Progenitor cell of endocrine pancreas (in vitro differentiated cells): Measurements from ENCODE around the gene DYNLT2B. TPM values are rescaled to one million over a fixed set of nuclear protein-coding genes. Genes with fewer than 3 reads are reported as not detected.

Experiments
- DNase-seq: peaks from one replicate; pipeline ENCODE4 v3.0.0; 2021; ENCODE audit warnings: low spot score; ENCODE audit not compliant: unreplicated experiment
- H3K27ac Mint-ChIP-seq: 2 replicates; pipeline ENCODE4 v1.8.0; 2021; ENCODE audit warnings: mild to moderate bottlenecking, moderate library complexity, mixed read lengths
- H3K27me3 Mint-ChIP-seq: 2 replicates; pipeline ENCODE4 v1.8.0; 2021; ENCODE audit warnings: mixed read lengths
- H3K36me3 Mint-ChIP-seq: 2 replicates; pipeline ENCODE4 v1.8.0; 2022; ENCODE audit warnings: mixed read lengths; ENCODE audit not compliant: insufficient read depth
- H3K4me1 Mint-ChIP-seq: 2 replicates; pipeline ENCODE4 v1.8.0; 2021; ENCODE audit warnings: low read depth, mixed read lengths
- H3K4me3 Mint-ChIP-seq: 2 replicates; pipeline ENCODE4 v1.8.0; 2021; ENCODE audit warnings: low read depth, mild to moderate bottlenecking, moderate library complexity, mixed read lengths
- H3K9me3 Mint-ChIP-seq: 2 replicates; pipeline ENCODE4 v1.8.0; 2021; ENCODE audit warnings: low read depth, mixed read lengths
- total RNA-seq: library from RNA; stranded (reverse); gene quantifications from 2 replicates; pipeline ENCODE4 v1.2.1, GENCODE V29; 2021
- TF ChIP-seq, protein P1 (sequence below): fragments of 200-600 bp; sonication (generic); IDR thresholded peaks from one replicate; pipeline ENCODE4 v1.5.0; 2021; ENCODE audit warnings: antibody characterized with exemption, mild to moderate bottlenecking; ENCODE audit not compliant: unreplicated experiment

DYNLT2B gene
- total RNA-seq, 1 donor from 2014 or later, result 40.5 TPM

DNA sequence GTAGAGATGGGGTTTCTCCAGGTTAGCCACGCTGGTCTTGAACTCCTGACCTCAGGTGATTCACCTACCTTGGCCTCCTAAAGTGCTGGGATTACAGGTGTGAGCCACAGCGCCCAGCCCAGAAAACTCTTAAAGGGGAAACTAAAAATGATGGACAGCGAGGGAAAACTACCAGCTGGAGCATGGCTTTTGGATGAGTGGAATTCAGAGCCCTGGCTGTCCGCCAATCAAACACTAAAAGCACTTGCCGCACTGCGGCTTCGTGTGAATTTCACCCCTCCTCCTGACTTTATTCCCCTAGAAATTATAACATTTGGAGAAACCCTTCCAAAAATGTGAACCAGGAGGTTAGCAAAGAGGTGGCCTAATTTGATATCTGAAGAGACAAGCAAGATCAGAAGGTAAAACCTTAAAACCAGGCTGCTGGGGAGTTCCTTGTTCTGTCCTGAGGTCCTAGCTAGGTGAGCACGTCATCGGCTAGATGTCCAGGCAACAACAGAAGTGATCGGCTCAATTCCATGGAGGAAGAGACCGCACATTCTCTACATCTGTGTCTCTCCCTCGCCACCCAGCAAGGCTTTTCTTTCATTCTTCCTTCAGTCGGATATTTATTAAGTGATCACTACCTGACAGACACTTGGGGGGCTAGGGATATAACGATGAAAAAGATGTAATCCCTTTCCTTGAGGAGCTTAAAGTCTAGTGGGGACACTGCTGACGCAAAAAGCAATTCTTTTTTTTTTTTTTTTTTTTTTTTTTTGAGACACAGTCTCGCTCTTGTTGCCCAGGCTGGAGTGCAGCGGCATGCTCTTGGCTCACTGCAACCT is 18.5 kb upstream of the DYNLT2B start:
- Mint-ChIP-seq H3K4me3 (no peak overlapping the region), H3K4me1 (no peaks in the 10 kb centered on the region), H3K27me3 (peaks cover 3% of the 10 kb centered on the region), H3K27ac (no peak overlapping the region), H3K9me3 (no peaks in the 10 kb centered on the region), H3K36me3 (no peaks in the 10 kb centered on the region)
- TF ChIP-seq, protein P1, sequence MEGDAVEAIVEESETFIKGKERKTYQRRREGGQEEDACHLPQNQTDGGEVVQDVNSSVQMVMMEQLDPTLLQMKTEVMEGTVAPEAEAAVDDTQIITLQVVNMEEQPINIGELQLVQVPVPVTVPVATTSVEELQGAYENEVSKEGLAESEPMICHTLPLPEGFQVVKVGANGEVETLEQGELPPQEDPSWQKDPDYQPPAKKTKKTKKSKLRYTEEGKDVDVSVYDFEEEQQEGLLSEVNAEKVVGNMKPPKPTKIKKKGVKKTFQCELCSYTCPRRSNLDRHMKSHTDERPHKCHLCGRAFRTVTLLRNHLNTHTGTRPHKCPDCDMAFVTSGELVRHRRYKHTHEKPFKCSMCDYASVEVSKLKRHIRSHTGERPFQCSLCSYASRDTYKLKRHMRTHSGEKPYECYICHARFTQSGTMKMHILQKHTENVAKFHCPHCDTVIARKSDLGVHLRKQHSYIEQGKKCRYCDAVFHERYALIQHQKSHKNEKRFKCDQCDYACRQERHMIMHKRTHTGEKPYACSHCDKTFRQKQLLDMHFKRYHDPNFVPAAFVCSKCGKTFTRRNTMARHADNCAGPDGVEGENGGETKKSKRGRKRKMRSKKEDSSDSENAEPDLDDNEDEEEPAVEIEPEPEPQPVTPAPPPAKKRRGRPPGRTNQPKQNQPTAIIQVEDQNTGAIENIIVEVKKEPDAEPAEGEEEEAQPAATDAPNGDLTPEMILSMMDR, result no peak
- no peak for DNase-seq

DNA sequence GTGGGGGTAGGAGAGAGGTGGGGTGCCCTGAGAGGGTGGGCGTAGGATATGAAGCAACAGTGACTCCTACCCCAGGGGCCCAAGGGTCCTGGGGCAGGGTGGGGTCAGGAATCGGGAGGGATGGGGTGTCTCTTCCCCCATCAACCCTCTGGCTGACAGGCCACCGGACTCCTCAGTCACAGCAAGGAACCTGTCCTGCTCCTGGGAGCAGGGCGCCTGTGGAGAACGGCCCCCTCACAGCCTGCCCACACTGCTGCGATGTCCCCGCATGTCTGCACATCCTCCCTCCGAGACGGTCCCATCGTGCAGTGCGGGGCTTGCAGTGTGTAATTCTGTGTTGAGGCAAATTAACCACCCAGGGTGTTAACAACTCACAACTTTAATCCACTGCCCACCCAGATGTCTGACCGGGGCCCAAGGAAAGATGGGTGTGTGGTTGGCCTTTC is 17.5 kb upstream of the DYNLT2B start:
- no peaks in the 10 kb centered on the region for H3K36me3 Mint-ChIP-seq
- no peak for DNase-seq
- H3K27me3 Mint-ChIP-seq, result peaks cover 3% of the 10 kb centered on the region

DNA sequence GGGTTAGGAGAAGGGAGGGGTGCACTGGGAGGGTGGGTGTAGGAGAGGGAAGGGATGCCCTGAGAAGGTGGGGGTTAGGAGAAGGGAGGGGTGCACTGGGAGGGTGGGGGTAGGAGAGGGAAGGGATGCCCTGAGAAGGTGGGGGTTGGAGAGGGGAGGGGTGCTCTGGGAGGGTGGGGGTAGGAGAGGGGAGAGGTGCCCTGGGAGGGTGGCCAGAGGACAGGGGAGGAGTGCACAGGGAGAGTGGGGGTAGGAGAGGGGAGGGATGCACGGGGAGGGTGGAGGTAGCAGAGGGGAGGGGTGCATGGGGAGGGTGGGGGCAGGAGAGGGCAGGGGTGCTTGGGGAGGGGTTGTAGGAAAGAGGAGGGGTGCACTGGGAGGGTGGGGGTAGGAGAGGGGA is 16.9 kb upstream of the DYNLT2B start:
- Mint-ChIP-seq H3K4me1 (no peaks in the 10 kb centered on the region), H3K4me3 (no peak overlapping the region), H3K36me3 (no peaks in the 10 kb centered on the region), H3K9me3 (no peaks in the 10 kb centered on the region), H3K27me3 (peaks cover 3% of the 10 kb centered on the region), H3K27ac (no peak overlapping the region)
- no peak for DNase-seq
- TF ChIP-seq, protein P1, result no peak

More for the DNA sequence above, 17.5 kb upstream of the DYNLT2B start:
- Mint-ChIP-seq H3K9me3 (no peaks in the 10 kb centered on the region), H3K4me3 (no peak overlapping the region), H3K4me1 (no peaks in the 10 kb centered on the region), H3K27ac (no peak overlapping the region)
- TF ChIP-seq, protein P1, result no peak

DNA sequence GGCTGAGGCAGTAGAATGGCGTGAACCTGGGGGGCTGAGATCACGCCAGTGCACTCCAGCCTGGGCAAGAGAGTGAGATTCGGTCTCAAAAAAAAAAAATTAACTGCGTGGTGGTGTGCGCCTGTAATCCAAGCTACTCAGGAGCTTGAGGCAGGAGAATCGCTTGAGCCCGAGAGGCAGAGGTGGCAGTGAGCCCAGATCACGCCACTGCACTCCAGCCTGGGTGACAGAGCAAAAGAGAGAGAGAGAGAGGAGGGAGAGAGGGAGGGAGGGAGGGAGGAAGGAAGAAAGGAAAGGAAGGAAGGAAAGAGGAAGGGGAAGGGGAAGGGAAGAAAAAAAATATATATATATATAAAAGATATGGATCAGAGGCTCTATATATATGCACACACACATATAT is 14.1 kb upstream of the DYNLT2B start:
- Mint-ChIP-seq H3K4me1 (no peaks in the 10 kb centered on the region), H3K27ac (no peak overlapping the region), H3K27me3 (peaks cover 3% of the 10 kb centered on the region), H3K4me3 (no peak overlapping the region), H3K9me3 (no peaks in the 10 kb centered on the region), H3K36me3 (no peaks in the 10 kb centered on the region)
- TF ChIP-seq, protein P1, result no peak
- no peak for DNase-seq

DNA sequence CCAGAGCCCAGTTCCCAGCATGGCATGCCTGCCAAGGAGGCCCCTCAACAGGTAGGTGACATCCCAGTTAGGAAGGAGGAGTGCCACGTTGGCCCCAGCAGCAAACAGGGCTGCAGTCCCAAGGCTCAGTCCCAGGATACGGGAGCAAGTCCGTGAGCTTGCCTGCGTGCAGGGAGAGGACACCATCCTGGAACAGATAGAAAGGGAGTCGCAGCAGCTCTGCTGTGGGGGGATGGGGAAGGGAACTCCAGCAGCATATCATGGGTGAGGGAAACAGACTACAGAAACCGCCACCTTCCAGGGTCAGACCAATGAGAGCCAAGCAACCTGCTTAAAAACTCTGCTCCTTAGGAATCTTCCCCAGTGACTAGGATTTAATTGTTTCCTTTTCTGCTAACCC is 9.4 kb upstream of the DYNLT2B start:
- no peaks in the 10 kb centered on the region for H3K9me3 Mint-ChIP-seq
- no peaks in the 10 kb centered on the region for H3K4me1 Mint-ChIP-seq
- H3K27ac Mint-ChIP-seq, result no peak overlapping the region
- TF ChIP-seq, protein P1, result no peak
- DNase-seq, result no peak
- H3K36me3 Mint-ChIP-seq, result no peaks in the 10 kb centered on the region
- no peak overlapping the region for H3K4me3 Mint-ChIP-seq
- H3K27me3 Mint-ChIP-seq, result peaks cover 8% of the 10 kb centered on the region
